GM21381 (cell line): Measurements from ENCODE around the gene RAET1G.
"Not testable (repeated sequence)": the region's sequence is repeated elsewhere in the genome, so short reads cannot be mapped to it uniquely, and the experiment has no call there.

ENCODE experiments used
- ATAC-seq: cut with Tn5 transposase; IDR thresholded peaks from one replicate; pipeline ENCODE4 v1.9.1; 2021; ENCODE audit warnings: mild to moderate bottlenecking, moderate library complexity; ENCODE audit not compliant: unreplicated experiment

The RAET1G gene

DNA sequence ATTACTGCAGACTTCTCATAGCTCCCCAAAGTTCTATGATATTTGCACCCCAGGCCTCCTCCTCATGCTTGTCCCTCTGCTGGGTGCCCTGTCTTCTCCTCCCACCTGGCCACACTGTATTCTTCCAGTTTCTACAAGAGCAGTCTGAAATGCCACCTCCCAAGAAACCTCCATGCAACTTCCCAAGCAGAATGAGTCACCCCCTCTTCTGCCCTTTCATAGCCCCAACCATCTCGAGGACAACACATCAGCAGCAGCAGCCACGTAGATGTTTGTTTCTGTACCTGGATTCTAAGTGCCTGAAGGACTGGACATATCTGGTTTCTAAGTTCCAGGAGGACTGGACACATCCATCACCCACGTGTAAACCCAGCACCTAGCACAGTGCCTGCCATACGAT lies 12.3 kb upstream of the RAET1G start:
- no peak for ATAC-seq

DNA sequence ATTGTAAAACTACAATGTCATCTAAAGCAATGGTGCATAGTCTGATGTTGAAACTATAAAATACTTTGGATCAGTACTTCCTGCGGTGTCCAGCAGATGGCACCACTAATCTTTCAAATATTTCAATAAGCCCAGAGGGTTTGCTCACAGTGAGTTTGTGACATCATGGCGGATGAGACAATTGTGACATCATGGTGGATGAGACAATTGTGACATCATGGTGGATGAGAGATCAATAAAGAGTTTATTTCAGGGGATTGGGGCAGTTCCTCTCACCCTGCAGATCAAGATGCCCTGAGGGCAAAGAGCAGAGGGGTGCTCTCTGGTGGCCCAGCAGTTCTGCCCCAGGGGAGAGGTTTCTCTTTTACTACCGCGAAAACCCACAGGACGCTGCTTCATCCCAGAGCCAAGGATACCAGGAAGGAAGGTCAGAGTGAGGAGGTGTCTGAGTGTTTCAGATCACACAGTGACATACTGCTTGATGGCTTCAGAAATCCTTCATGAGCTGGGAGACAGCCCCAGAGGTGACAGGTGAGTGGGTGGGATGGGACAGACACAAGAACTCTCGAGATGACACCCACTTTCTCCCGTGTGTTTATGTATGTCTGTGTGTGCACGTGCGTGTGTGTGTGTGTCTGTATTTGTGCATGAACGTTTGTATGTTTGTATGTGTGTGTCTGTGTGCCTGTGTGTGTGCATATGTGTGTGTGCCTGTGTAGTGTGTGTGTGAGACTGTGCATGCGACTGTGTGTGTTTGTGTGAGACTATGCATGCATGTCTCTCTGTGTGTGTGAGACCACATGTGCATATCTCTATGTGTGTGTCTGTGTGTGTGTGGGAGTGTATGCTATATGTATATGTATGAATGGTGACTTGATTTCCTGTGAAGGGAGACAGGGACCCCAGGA lies 11.6 kb upstream of the RAET1G start:
- ATAC-seq, result no peak

DNA sequence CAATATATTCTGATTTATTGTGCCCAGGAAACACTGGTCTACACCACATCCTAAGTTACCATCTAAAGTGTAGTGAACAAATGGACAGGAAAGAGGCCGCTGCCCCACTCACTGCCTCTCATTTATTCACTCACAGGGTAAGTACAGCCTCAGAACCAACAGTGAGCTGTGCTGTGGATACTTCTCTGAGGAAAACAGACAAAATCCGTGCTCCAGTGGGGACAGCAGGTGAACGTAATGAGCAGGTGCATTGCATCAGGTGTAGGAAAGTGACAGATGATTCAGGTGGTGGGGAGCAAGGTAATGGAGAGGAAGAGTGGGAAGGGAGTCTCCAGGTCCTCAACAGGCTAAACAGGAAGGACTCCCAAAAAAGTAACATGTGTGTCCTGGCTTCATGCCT lies 10.5 kb upstream of the RAET1G start:
- no peak for ATAC-seq

DNA sequence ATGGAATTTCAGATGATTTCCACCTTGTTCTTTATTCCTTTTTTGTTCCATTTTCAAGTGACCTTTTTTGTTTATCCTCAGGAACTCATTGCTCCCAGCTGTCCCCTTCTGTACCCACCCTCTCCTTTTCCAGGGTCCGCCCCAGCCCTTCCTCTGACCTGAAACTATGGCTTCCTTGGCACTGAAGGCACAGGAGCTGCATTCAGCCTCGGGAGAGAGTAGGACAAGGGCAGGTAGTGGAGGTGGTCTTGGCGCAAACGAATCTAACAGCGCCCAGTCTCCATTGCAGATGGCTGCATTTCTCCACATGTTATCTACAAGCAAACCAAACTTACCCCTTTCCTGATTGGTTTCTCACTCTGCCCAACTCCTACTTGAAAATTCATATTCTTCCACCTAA lies 10.1 kb upstream of the RAET1G start:
- no peak for ATAC-seq

DNA sequence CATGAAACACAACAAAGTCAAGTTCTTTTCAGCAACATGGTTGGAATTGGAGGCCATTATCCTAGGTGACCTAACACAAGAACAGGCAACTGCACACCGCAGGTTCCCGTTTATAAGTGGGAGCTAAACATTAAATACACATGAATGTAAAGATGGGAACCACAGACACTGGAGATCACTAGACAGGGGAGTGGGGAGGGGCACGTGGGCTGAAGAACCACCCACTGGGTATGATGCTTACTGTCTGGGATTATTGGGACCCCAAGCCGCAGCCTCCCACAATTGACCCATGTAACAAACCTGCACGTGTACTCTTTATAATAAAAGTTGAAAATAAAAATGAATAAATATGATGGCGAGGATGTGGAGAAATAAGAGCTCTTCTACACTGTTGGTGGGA lies 8.6 kb upstream of the RAET1G start:
- no peak for ATAC-seq

DNA sequence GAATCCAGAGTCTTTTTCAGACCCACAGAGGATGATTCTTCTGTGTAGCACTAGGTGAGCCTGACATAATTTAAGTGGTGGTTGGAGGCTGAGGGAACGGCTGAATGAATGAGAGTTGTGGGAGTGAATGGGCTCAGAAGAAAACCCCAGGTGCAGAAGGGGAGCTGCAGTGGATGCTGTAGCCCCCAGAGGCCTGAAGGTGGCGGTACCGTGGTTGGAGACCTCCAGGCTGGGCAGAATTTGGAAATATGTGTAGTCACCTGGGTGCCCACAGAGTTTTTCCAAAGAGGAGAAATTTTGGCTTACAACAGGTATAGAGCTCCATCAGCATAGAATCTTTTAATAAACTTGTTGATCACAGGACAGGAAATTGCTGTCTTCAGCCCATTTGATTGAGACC lies 6.5 kb upstream of the RAET1G start:
- no peak for ATAC-seq

DNA sequence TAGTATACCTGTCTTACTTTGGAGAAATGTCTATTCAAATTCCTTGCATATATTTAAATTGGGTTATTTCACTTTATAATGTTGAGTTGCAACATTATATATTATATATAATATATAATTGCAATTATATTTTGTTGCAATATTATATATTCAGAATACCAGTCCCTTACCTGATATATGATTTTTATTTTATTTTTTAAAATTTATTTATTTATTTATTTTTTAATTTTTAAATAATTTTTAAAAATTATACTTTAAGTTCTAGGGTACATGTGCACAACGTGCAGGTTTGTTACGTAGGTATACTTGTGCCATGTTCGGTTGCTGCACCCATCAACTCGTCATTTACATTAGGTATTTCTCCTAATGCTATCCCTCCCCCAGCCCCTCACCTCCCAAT lies 4.1 kb upstream of the RAET1G start:
- ATAC-seq, result not testable (repeated sequence)

DNA sequence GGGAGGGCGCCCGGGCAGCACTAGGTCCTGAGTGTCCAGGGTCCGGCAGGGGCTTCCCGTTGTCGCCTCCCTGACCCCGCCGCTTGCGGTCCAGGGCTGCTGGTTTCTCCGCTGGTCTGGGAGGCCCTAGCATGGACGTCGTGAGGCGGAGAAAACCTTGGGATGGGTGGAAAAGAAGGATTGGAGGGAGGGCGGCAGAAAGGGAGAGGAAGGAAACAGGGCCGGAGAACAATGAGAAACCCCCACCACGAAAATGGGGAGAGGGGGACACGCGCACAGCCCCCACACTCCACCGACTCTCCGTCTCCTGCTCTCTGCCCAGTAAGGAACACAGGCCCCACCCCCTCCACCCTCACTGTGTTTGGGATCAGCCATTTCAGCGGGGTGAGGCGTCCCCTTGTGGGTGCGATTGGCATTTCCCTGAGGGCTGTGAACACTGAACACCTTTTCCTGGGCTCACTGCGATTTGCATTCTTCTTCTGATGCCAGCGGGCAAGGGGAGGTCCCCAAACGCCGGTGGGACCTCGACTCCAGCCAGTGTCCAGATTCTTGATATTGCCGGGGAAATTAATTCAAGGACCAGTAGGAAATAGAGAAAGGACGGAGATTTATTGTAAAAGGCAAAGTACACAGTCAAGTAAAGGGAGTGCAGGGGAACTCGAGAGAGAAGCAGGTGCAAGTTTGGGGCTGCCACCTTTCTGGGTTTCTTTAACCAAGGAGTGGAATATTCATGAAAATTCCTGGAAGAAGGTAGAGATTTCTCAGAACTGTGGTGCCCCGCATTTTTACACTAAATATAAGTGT lies 3.3 kb upstream of the RAET1G start:
- no peak for ATAC-seq

DNA sequence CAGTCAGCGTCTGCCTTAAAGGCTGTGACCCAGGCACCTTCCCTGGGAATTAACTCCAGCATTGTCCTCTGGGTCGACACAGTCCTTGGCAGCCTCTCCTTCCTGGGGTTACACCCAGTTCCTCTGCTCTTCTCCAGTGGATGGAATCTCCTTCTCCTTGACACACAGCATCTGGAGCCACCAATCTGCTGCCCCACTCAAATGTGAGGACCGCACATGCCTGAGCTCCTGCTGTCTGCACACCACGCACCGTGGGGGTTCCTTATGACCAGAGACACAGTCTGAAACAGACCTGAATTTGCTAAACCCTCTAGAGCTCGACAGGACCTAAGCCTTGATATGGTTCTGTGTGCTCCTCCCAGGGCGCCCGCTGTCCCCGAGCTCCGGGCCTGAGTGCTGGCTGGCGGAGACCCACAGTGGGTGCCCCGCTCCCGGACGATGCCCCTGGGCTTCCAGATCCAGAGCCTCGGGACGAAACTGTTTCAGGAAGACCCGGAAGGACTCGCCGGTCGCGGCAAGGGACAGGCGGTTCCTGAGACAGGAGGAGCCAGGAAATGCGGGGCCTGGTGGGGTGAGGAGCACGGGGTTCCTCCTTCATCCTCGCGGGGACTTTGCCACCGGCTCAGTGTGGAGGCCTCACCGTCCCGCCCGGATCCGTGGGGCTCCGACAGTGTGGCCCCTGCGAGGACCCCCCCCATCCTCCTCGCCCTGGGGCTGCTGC lies 2.5 kb upstream of the RAET1G start:
- no peak for ATAC-seq

DNA sequence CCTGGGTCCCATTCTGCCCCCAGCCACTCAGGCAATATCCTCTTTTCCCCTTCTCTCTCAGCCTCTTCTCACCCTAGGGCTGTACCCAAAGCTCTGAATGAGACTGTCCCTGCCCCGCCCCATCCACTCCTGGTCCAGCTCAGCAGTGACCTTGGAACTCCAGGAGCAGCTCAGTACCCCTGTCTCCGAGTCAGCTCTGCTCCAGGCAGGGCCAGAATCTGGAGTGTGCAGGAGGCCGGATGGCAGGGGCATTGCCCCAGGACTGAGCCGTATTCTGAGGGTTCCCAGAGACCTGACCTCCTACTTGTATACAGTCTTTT lies 2.0 kb upstream of the RAET1G start:
- no peak for ATAC-seq

DNA sequence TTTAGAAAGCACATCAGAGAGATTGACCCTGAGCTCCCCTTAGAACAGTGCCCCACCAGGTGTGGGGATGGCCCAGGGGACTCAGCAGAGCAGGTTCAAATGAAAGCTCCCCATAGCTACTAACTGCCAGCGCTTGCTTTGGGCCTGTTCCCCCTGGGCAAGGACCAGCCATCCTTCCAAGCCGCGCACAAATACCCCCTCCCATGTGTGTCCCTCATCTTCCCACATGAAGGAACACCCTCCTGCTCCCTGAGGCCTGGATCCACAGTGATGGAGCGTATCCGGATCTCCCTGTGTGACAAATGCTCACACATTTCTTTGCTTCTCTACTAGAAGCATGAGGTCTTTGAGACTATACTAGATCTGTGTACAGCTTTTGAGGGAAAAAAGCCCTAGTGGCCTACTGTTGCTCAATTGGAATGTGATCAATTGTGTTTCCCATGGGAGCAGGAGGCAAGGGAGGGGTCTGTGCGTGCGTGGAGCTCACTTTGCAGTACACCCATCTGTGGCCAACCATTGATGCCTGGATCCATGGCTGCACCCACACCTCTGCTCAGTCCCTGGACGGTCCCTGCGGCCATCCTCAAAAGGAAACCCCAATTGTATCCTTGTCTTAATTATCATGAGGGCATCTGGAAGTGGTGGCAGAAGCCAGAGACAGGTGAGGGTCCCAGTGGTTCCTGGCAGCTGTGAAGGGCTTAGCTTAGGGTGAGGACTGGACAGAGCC lies 1.4 kb upstream of the RAET1G start:
- no peak for ATAC-seq

DNA sequence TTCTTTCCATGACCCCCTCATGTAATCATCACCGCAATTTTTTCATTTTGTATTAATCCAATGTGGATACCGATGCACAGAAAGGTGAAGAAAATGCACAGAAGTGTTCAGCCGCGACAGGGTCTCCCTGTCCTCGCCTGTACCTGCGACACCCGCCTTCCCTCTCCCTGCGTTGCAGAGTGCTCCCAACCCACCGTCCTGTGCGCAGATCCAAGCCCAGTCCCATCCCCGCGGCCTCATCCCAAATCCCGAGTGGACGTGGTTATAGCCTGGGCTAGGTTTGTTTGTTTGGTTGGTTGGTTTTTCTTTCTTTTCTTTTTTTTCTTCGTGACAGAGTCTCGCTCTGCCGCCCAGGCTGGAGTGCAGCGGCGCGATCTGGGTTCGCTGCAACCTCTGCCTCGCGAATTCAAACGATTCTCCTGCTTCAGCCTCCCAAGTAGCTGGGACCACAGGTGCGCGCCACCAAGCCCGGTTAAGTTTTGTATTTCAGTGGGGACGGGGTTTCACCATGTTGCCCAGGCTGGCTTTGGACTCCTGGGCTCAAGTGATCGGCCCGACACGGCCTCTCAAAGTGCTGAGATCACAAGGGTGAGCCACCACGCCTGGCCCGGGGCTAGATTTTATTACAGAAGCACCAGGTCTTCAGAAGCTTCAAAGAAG lies 536 bp upstream of the RAET1G start:
- ATAC-seq, result no peak

DNA sequence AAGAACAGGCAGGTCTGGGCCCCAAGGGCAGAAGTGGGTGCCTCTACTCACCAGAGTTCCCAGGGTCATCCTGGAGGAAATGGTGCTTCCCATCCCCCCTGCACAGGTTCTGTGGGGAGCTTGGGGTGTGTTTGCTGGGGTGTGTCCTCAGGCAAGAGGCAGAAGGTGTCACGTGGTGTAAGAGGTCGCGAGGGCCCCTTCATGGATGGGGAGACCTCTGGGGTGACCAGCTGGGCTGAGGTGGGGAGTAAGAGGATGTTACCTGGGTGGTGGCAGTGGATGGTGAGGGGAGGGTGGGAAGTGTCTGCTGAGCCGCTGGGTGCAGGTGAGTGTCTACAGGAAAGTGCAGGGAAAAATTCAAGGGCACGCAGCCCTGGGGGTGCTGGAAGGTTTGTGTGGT lies 830 bp downstream of the RAET1G start:
- not testable (repeated sequence) for ATAC-seq

DNA sequence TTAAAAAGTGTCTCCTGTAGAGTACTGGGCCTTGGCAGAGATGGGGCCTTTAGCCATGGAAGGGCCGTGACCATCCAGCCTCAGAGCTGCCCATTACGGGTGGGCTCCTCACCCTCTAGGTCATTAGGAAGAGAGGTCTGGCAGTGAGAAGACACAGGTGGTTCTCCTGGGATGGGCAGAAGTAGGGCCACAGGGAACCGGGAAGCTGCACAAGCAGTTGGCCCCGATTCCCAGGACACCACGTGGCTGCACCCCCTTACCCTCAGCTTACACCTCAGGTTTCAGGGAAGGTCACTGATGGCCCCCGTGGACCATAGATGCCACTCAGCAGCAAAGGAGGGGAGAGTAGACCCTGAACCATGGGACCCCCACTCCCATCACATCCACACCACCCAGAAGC lies 1.6 kb downstream of the RAET1G start:
- no peak for ATAC-seq

DNA sequence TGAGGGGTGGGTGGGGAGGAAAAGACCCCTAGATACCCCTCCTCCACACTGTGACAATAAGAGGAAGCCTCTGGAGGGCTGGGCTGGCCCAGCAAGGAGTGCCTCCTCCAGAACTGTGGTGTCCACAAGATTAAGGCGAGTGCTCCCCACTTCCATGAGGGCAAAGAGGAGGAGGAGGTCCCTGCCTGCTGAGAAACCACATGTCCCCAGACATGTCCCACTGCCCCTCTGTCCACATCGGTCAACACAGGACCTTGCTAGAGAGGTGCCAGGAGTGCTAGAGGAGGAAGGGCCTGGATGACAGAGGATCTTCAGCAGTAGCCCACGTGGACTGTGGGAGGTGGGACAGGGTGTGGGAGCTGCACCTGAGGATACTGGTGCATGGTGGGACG lies 3.1 kb downstream of the RAET1G start:
- ATAC-seq, result no peak

DNA sequence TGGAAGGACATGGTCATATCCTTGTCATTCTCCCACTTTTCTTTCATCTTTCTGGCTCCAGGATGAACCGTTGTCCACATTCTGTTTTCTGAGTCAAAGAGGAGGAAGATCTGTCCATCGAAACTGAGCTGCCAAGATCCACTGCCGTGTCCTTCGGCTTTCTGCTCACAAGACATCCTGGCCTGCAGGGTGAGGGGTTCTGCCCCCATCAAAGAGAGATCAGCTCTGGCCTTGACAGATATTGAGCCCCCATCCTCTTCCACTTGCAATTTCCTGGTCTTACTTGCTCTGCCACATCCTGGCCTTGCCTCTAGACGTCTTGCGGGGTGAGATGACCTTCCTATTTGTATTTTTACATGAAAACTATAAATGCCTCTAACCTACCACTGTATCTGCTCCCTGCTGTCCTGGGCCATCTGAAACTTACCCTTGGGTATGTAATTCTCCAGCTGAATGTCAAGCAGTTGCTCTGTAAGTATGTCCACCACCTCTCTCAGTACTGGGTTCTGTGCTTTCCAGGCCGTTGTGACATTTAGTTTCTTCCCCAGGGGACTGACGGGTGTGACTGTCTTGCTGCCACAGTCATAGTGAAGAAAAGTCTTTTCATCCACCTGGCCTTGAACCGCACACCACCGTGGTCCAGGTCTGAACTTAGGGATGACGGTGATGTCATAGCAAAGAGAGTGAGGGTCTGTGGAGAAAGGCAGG lies 3.6 kb downstream of the RAET1G start:
- not testable (repeated sequence) for ATAC-seq

DNA sequence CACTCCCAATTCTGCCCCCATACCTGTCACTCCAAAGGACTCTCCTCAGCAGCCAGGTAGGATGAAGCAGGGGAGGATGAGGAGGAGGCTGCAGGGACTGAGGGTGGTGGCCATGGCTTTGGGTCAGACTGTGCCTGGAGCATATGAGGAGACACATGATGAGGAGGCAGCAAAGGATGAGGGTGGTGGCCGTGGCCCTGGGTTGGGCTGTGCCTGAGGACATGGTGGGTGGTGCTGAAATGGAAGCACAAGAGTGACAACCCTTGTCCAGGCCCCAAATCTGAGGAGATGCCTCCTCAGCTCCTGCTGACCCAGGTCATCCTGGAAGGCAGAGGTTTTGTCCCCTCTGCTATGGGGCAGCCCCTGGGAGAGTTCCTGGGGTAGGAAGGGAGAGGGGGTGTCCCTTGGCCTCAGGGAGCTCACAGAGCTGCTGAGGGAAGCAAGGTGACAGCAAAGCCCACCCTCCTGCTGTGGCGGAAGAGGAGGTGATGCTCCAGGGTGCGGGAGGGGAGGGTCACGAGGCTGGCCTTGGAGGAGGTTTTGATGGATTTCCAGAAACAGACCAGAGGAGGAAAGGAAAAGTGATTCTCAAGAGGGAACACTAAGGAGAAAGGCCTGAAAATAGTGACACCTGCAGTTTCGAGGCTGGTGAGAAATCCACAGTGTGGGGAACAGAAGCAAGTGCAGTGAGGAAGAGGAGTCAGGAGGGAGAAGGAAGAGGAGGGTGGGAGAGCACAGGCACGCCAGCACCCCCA lies 4.6 kb downstream of the RAET1G start:
- ATAC-seq, result no peak

DNA sequence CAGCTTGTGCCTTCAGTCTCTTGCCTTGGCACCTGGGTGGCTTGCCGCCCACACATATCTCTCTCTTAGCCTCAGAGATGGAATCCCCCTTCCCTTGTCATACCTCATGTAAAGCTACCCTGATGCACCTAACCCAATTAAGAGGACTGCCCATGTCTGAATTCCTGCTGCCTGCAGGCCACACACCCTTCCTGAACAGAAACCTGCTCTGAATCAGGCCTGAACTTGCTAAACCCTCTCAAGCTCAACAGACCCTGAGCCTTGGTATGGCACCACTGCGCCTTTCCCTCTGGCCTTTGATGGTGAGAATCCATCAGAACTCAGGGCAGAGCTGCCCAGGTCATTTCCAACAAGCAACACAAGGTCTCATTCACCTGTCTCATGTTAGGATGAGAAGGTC lies 5.2 kb downstream of the RAET1G start:
- ATAC-seq, result no peak
